Esophagus (tissue), 2 donors: ENCODE results near the gene CRYZL1. TPM values are rescaled to one million over a fixed set of nuclear protein-coding genes. Genes with fewer than 3 reads are reported as not detected.
"Not testable (repeated sequence)": the region's sequence is repeated elsewhere in the genome, so short reads cannot be mapped to it uniquely, and the experiment has no call there.

Source experiments
- H3K27ac ChIP-seq, 2 donors: one replicate each; pipeline ENCODE4 v1.5.1; 2013; ENCODE audit warnings: low read depth in 2 of 2, mild to moderate bottlenecking in 2 of 2, inconsistent platforms in 1 of 2, low read length in 1 of 2, moderate library complexity in 1 of 2
- H3K27me3 ChIP-seq, 2 donors: one replicate each; pipeline ENCODE4 v1.6.1; 2013; ENCODE audit warnings: low read length in 2 of 2, control low read depth in 1 of 2, mild to moderate bottlenecking in 1 of 2; ENCODE audit not compliant: insufficient read depth in 2 of 2, control insufficient read depth in 1 of 2
- H3K36me3 ChIP-seq, 2 donors: one replicate each; pipeline ENCODE4 v1.6.1; 2013; ENCODE audit warnings: low read length in 1 of 2; ENCODE audit not compliant: control insufficient read depth in 2 of 2, insufficient read depth in 2 of 2
- H3K4me1 ChIP-seq, 2 donors: one replicate each; pipeline ENCODE4 v1.6.1; 2013; ENCODE audit warnings: low read length in 1 of 2; ENCODE audit not compliant: control insufficient read depth in 2 of 2, insufficient read depth in 2 of 2
- H3K4me3 ChIP-seq, 2 donors: one replicate each; pipeline ENCODE4 v1.5.1; 2013; ENCODE audit warnings: low read length in 2 of 2, mild to moderate bottlenecking in 2 of 2, low read depth in 1 of 2, moderate library complexity in 1 of 2
- H3K9me3 ChIP-seq, 2 donors: one replicate each; pipeline ENCODE4 v1.6.1; 2013; ENCODE audit warnings: mild to moderate bottlenecking in 2 of 2, low read depth in 1 of 2, low read length in 1 of 2, moderate library complexity in 1 of 2; ENCODE audit not compliant: control insufficient read depth in 2 of 2, insufficient read depth in 1 of 2
- WGBS, 2 donors: extraction: QIAGEN DNeasy Blood & Tissue Kit; methylation state at CpG; one replicate each; pipeline ENCODE4 v1.1.7; 2013; 5-methylcytosine and 5-hydroxymethylcytosine counted together
- polyA plus RNA-seq, 2 donors: library from polyadenylated mRNA; stranded (reverse); fragments of 200-250 nt; gene quantifications; one replicate each; pipeline ENCODE4 v1.2.3, GENCODE V29; 2013
- donor health status: healthy with polysubstance abuse.
- donor health status: Bipolar disorder and iron deficiency.

The CRYZL1 gene
- polyA plus RNA-seq, 2 donors: 15.0 to 15.5 TPM

- Histone ChIP-seq H3K27ac (peak overlapping the region; percentile 69 to 83), H3K27me3 (no peaks in the 10 kb centered on the region), H3K4me1 (peaks cover 0 to 2% of the 10 kb centered on the region in 2 donors), H3K36me3 (no peaks in the 10 kb centered on the region), H3K9me3 (no peaks in the 10 kb centered on the region), H3K4me3 (peak overlapping the region; percentile 69 to 88)
- 1% methylated on average over 55 to 78 of the region's 78 CpGs for whole genome bisulfite sequencing, 2 donors
These were observed 1.5 kb upstream of the CRYZL1 start for GRCh38 chr21:33642896-33643657.

GRCh38 chr21:33642027-33642895, 720 bp upstream of the CRYZL1 start, which contains the start of gene ITSN1:
Gene ITSN1 (plus strand): TSS chr21:33642501. CDS start chr21:33718829, 76,328 bp downstream.
- peak within 1 kb of the TSS; percentile 69 to 88 for H3K4me3 ChIP-seq
- peaks cover 0 to 2% of the 10 kb centered on the region in 2 donors for H3K4me1 ChIP-seq
- peak within 1 kb of the TSS; percentile 91 to 95 for H3K27ac ChIP-seq
- H3K36me3 ChIP-seq: no peaks in the 10 kb centered on the region
- no peaks in the 10 kb centered on the region for H3K9me3 ChIP-seq
- WGBS, 2 donors: 1% methylated on average over 50 to 71 of the region's 71 CpGs
- H3K27me3 ChIP-seq: no peaks in the 10 kb centered on the region

GRCh38 chr21:33640697-33641351, 717 bp downstream of the CRYZL1 start:
- Histone ChIP-seq H3K36me3 (no peaks in the 10 kb centered on the region), H3K27ac (peak overlapping the region; percentile 83 to 95), H3K4me1 (peaks cover 0 to 2% of the 10 kb centered on the region in 2 donors), H3K27me3 (no peaks in the 10 kb centered on the region), H3K4me3 (peak overlapping the region; percentile 60 to 69), H3K9me3 (no peaks in the 10 kb centered on the region)
- 22 to 23% methylated on average over 18 of the region's 18 CpGs for WGBS, 2 donors

- 89 to 93% methylated on average over 2 of the region's 2 CpGs for WGBS, 2 donors
- no peaks in the 10 kb centered on the region for H3K4me1 ChIP-seq
These were observed 7.3 kb downstream of the CRYZL1 start for GRCh38 chr21:33634254-33634653.

GRCh38 chr21:33626151-33626550, 15.4 kb downstream of the CRYZL1 start:
- H3K9me3 ChIP-seq, H3K4me3 ChIP-seq, H3K27me3 ChIP-seq, H3K36me3 ChIP-seq, H3K4me1 ChIP-seq, H3K27ac ChIP-seq: not testable (repeated sequence)
- WGBS, 2 donors: 96 to 98% methylated on average over 7 of the region's 7 CpGs

More at GRCh38 chr21:33634254-33634653, 7.3 kb downstream of the CRYZL1 start:
- no peaks in the 10 kb centered on the region for H3K36me3 ChIP-seq
- H3K4me3 ChIP-seq: no peak overlapping the region
- no peaks in the 10 kb centered on the region for H3K9me3 ChIP-seq
- H3K27me3 ChIP-seq: no peaks in the 10 kb centered on the region
- H3K27ac ChIP-seq: no peak overlapping the region

GRCh38 chr21:33622253-33622652, 19.3 kb downstream of the CRYZL1 start:
- Histone ChIP-seq H3K27ac (no peak overlapping the region), H3K27me3 (no peaks in the 10 kb centered on the region), H3K4me1 (no peaks in the 10 kb centered on the region), H3K9me3 (no peaks in the 10 kb centered on the region), H3K4me3 (no peak overlapping the region), H3K36me3 (no peaks in the 10 kb centered on the region)

GRCh38 chr21:33619726-33620125, 21.8 kb downstream of the CRYZL1 start:
- no peaks in the 10 kb centered on the region for H3K36me3 ChIP-seq
- no peak overlapping the region for H3K4me3 ChIP-seq
- no peaks in the 10 kb centered on the region for H3K9me3 ChIP-seq
- 88 to 92% methylated on average over 4 of the region's 4 CpGs for WGBS, 2 donors
- H3K27ac ChIP-seq: no peak overlapping the region
- H3K4me1 ChIP-seq: no peaks in the 10 kb centered on the region
- no peaks in the 10 kb centered on the region for H3K27me3 ChIP-seq

GRCh38 chr21:33618407-33618806, 23.1 kb downstream of the CRYZL1 start:
- H3K36me3 ChIP-seq: no peaks in the 10 kb centered on the region

GRCh38 chr21:33617565-33617964, 24.0 kb downstream of the CRYZL1 start:
- H3K9me3 ChIP-seq, H3K27ac ChIP-seq, H3K4me3 ChIP-seq, H3K4me1 ChIP-seq, H3K27me3 ChIP-seq, H3K36me3 ChIP-seq: not testable (repeated sequence)
- 89 to 93% methylated on average over 11 of the region's 11 CpGs for WGBS, 2 donors

More at GRCh38 chr21:33618407-33618806, 23.1 kb downstream of the CRYZL1 start:
- H3K9me3 ChIP-seq: no peaks in the 10 kb centered on the region
- H3K27ac ChIP-seq: no peak overlapping the region
- 96 to 98% methylated on average over 2 of the region's 2 CpGs for WGBS, 2 donors
- H3K27me3 ChIP-seq: no peaks in the 10 kb centered on the region
- H3K4me1 ChIP-seq: no peaks in the 10 kb centered on the region
- no peak overlapping the region for H3K4me3 ChIP-seq
